ENCODE results near the gene IFNL4.
"Not testable (repeated sequence)": the region's sequence is repeated elsewhere in the genome, so short reads cannot be mapped to it uniquely, and the experiment has no call there.

The IFNL4 gene

GRCh38 chr19:39219108-39219507, 29.5 kb downstream of the IFNL4 start:
- DNase-seq: not testable (repeated sequence)

- DNase-seq: peak; percentile 14
Measured at GRCh38 chr19:39218230-39219007, 30.2 kb downstream of the IFNL4 start.

GRCh38 chr19:39217094-39217493, 31.6 kb downstream of the IFNL4 start:
- no peak for DNase-seq

DNA sequence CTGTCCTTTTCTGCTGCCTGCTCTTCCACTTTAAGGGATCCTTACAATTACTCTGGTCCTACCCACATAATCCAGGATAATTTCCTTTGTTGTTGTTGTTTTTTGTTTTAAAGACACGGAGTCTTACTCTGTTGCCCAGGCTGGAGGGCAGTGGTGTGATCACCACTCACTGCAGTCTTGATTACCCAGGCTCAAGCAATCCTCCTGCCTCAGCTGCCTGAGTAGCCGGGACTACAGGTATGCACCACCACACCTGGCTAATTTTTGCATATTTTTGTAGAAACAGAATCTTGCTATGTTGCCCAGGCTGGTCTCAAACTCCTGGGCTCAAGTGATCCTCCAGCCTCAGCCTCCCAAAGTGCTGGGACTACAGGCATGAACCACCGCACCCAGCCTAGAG, 33.3 kb downstream of the IFNL4 start:
- DNase-seq: not testable (repeated sequence)

GRCh38 chr19:39212375-39212742, 36.3 kb downstream of the IFNL4 start:
- no peak for DNase-seq

DNA sequence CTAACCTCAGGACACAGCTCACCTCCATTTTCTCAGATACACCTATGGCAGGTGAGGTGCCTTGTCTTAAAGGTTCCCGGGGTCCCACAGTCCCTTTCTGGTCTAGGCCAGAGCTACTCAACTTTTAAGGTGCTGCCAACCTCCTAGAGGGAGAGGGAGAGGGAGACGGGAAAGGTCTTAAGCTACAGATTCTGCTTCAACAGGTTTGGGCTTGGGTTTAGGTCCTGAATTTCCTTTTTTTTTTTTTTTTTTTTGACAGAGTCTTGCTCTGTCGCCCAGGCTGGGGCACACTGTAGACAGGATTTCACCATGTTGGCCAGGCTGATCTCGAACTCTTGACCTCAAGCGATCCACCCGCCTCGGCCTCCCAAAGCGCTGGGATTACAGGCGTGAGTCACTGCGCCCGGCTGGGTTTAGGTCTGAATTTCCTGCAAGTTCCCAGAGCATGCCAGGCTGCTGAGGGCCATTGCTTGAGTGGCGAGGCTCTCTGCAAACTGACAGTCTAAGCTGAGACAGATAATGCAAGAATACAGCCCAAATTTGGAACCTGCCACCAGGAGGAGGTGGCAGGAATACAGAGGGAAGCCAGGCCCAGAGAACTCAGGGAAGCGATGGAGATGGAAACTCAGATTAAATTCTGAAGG, 36.8 kb downstream of the IFNL4 start:
- DNase-seq: no peak

DNA sequence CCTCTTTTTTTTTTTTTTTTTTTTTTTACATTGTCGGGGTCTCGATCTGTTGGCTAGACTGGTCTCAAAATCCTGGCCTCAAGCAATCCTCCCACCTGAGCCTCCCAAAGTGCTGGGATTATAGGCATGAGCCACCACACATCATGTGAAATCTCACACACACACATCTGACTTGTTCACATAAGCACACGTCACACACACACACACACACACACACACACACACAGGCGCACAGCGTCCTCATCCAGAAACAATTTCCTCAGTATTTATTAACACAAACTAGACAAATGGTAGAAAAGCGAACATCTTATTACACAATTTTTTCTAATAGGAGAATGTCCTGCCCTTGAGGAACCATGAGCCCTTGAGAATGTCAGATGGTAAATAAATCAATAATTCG, 39.5 kb downstream of the IFNL4 start:
- DNase-seq: no peak

- DNase-seq: no peak
Measured at GRCh38 chr19:39208175-39208795, 40.4 kb downstream of the IFNL4 start.

- no peak for DNase-seq
Measured at GRCh38 chr19:39207293-39207836, 41.3 kb downstream of the IFNL4 start.

DNA sequence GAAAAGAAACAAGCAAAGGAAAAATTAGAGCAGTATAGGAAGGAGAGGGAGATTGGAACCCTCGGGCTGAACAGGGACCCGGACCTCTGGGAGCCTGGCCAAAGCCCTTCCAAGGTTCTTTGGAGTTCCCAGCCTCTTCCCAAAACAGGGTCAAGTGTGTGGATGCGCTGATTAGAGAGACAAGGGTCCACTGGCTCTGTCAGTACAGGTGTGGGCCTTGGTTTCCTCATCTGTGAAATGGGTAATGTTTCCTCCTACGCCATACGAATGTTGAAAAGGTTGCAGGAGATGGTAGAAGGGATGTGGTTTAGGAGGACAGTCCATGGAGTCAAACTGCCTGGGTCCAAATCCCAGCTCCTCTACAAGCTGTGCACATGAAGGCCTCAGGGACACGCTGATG, 42.5 kb downstream of the IFNL4 start:
- DNase-seq: no peak

GRCh38 chr19:39205449-39205764, 43.2 kb downstream of the IFNL4 start:
- DNase-seq: no peak

- DNase-seq: no peak
Measured at GRCh38 chr19:39203372-39204341, 45.0 kb downstream of the IFNL4 start, which contains the start of gene SYCN. Gene SYCN (minus strand): TSS chr19:39204263. CDS start chr19:39204254, 9 bp downstream.

DNA sequence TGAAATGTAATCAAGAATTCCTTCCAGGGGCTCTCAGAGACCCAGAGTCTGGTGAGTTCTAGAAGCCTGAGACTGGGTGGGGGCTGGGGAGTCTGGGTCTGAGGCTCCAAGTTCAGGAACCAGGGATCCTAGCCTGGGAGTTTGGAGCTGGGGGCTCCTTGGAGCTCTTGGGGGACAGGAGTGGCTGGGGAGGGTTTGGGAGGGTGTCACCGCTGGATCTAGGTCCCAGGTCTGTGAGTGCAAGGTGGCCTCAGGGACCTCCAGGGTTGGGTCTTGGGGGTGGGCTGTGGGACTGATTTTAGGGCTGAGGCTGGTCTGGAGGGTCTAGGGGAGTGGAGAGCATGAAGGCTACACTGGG, 45.7 kb downstream of the IFNL4 start:
- DNase-seq: no peak

DNA sequence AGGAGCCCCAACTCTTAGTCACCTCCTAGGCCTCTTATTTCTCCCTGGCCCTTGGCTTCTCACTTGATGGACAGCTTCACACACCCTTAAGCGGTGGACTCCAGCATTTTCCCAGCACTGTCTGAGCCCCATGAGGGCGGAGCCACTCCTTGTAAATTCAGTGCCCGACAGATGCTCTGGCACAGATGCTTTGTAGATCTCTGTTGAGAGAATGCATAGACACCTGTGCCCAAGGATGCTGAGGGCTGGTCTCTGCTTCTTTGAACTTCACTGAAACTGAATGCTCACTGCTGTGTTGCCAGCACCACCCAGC, 47.9 kb downstream of the IFNL4 start:
- no peak for DNase-seq

GRCh38 chr19:39200066-39200802, 48.4 kb downstream of the IFNL4 start:
- DNase-seq: no peak

- DNase-seq: no peak
Measured at GRCh38 chr19:39199025-39199424, 49.6 kb downstream of the IFNL4 start.

GRCh38 chr19:39197808-39198207, 50.8 kb downstream of the IFNL4 start:
- DNase-seq: no peak

DNA sequence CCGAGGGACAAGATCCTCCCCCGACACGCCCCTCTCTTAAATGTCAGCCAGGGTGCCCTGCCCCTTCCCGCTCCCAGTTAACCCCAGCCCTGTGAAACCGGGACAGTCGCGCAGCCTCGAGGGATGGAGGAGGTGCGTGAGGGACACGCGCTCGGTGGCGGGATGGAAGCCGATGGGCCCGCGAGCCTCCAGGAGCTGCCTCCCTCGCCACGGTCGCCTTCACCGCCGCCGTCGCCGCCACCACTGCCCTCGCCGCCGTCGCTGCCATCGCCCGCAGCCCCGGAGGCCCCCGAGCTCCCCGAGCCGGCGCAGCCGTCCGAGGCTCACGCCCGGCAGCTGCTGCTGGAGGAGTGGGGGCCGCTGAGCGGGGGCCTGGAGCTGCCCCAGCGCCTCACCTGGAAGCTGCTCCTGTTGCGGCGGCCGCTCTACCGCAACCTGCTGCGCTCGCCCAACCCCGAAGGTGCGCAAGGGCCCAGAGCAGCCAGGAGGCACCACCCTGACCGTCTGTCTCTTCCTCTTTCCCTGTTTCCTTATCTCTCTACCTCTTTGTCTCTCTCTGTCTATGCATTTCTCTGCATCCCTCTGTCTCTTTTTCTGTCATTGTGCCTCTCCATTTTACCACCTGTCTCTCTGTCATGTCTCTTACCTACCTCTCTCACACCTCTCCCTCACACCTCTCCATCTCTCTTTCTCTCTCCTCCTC, 51.6 kb downstream of the IFNL4 start, which contains the start of gene NCCRP1:
TSS of gene NCCRP1 (plus strand) at position 105 of the 703 bp plus-strand sequence. CDS start at position 124, 19 bp downstream.
- DNase-seq: peak; percentile 24

DNA sequence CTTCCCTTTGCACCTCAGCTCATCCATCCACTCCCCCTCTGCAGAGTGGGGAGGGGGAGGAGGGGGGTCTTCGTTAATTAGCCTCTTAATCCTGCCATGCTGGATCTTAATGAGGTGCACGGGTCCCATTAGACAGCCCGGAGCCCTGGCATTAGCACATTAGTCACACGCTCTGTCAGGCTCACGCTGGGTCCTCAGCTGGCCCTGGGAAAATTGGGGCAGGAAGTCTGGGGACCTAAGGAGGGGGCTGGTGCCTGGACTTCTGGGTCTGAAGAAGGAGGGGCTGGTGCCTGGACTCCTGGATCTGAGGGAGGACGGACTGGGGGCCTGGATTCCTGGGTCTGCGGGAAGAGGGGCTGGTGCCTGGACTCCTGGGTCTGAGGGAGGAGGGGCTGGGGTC, 52.3 kb downstream of the IFNL4 start:
- DNase-seq: no peak
